ENCODE measurements around the gene ICOSLG.
A peak's percentile ranks its signal among the peaks of the same experiment; 100 is the strongest.
"Not testable (repeated sequence)": the region's sequence is repeated elsewhere in the genome, so short reads cannot be mapped to it uniquely, and the experiment has no call there.

Gene ICOSLG

GRCh38 chr21:44240842-44241241 lies at the start of gene ICOSLG:
TSS of gene ICOSLG (minus strand) at chr21:44240943. CDS start at chr21:44240817, 126 bp downstream.
- H3K4me3 ChIP-seq (ENCODE audit: severe bottlenecking); H3K9me3 ChIP-seq (ENCODE audit: severe bottlenecking); H3K27ac ChIP-seq (ENCODE audit: poor library complexity, severe bottlenecking); H3K36me3 ChIP-seq (ENCODE audit: low read depth); H3K27me3 ChIP-seq (ENCODE audit: insufficient read depth, poor library complexity, severe bottlenecking); DNase-seq (ENCODE audit: low spot score); H3K4me1 ChIP-seq (ENCODE audit: insufficient read depth, poor library complexity, severe bottlenecking): not testable (repeated sequence)
- ATAC-seq (ENCODE audit: low read depth): peak; percentile 76

GRCh38 chr21:44289381-44290010 lies 48.8 kb upstream of the ICOSLG start:
- peaks cover 3% of the 10 kb centered on the region for H3K27me3 ChIP-seq (ENCODE audit: insufficient read depth, poor library complexity, severe bottlenecking)

GRCh38 chr21:44288251-44289110 lies 47.7 kb upstream of the ICOSLG start:
- no peak overlapping the region for H3K4me3 ChIP-seq (ENCODE audit: severe bottlenecking)
- no peak overlapping the region for H3K27ac ChIP-seq (ENCODE audit: poor library complexity, severe bottlenecking)
- no peak for TF ChIP-seq CTCF (IDR thresholded peaks at IDR 0.05; ENCODE audit: poor library complexity, severe bottlenecking)
- DNase-seq (ENCODE audit: low spot score) (no peak), ATAC-seq (ENCODE audit: low read depth) (no peak)
- H3K4me1 ChIP-seq (ENCODE audit: insufficient read depth, poor library complexity, severe bottlenecking): no peaks in the 10 kb centered on the region
- H3K36me3 ChIP-seq (ENCODE audit: low read depth): no peaks in the 10 kb centered on the region
- no peaks in the 10 kb centered on the region for H3K9me3 ChIP-seq (ENCODE audit: severe bottlenecking)
- H3K27me3 ChIP-seq (ENCODE audit: insufficient read depth, poor library complexity, severe bottlenecking): peaks cover 3% of the 10 kb centered on the region

More at GRCh38 chr21:44289381-44290010, 48.8 kb upstream of the ICOSLG start:
- ATAC-seq (ENCODE audit: low read depth) (no peak), DNase-seq (ENCODE audit: low spot score) (no peak)
- Histone ChIP-seq H3K9me3 (ENCODE audit: severe bottlenecking) (no peaks in the 10 kb centered on the region), H3K27ac (ENCODE audit: poor library complexity, severe bottlenecking) (no peak overlapping the region), H3K4me3 (ENCODE audit: severe bottlenecking) (no peak overlapping the region), H3K4me1 (ENCODE audit: insufficient read depth, poor library complexity, severe bottlenecking) (no peaks in the 10 kb centered on the region), H3K36me3 (ENCODE audit: low read depth) (no peaks in the 10 kb centered on the region)
- no peak for TF ChIP-seq CTCF (IDR thresholded peaks at IDR 0.05; ENCODE audit: poor library complexity, severe bottlenecking)

- TF ChIP-seq CTCF (IDR thresholded peaks at IDR 0.05; ENCODE audit: poor library complexity, severe bottlenecking): no peak
- no peak for ATAC-seq (ENCODE audit: low read depth)
- no peak overlapping the region for H3K27ac ChIP-seq (ENCODE audit: poor library complexity, severe bottlenecking)
These were observed 46.2 kb upstream of the ICOSLG start for GRCh38 chr21:44286716-44287632.

More at GRCh38 chr21:44286716-44287632, 46.2 kb upstream of the ICOSLG start:
- Histone ChIP-seq H3K4me3 (ENCODE audit: severe bottlenecking) (no peak overlapping the region), H3K4me1 (ENCODE audit: insufficient read depth, poor library complexity, severe bottlenecking) (no peaks in the 10 kb centered on the region), H3K27me3 (ENCODE audit: insufficient read depth, poor library complexity, severe bottlenecking) (peaks cover 3% of the 10 kb centered on the region), H3K9me3 (ENCODE audit: severe bottlenecking) (no peaks in the 10 kb centered on the region), H3K36me3 (ENCODE audit: low read depth) (no peaks in the 10 kb centered on the region)
- DNase-seq (ENCODE audit: low spot score): no peak
